ENCODE data around the gene DOK1.

DNA sequence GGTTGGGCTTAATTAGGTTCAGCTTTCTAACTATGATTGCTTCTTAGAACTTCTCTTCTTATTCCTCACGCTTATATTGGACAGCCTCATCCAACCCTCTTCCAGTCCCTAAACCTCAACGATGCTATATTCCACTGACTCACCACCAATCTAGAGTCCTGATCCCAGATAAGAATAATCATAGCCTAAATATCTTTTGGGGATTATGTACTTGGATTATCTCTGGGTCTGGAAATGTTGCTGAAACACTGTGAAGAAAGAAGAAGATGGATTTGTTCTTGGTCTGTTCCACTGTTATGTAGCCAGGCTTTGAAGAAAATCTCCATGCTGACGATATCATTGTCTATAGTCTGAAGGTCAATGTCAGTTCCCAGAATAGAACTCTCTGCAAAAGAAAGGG is 26.9 kb downstream of the DOK1 start:
- no peak for TF ChIP-seq CTCF (IDR thresholded peaks at IDR 0.05; ENCODE audit: low read length)
- TF ChIP-seq EZH2 (IDR thresholded peaks at IDR 0.05; ENCODE audit: borderline replicate concordance, low read length): no peak

Measured in OCI-LY1 (cell line).